Endodermal cell (in vitro differentiated cells): Measurements from ENCODE around the gene USP49. TPM values are rescaled to one million over a fixed set of nuclear protein-coding genes. Genes with fewer than 3 reads are reported as not detected.
A peak's percentile ranks its signal among the peaks of the same experiment; 100 is the strongest.
"Not testable (repeated sequence)": the region's sequence is repeated elsewhere in the genome, so short reads cannot be mapped to it uniquely, and the experiment has no call there.

Experiments used
- DNase-seq: peaks from one replicate; pipeline ENCODE4 v3.0.0-alpha.2; 2017
- H3K27ac ChIP-seq: 2 replicates; pipeline ENCODE4 v1.5.1; 2013; ENCODE audit warnings: mild to moderate bottlenecking, low read depth, low read length, moderate library complexity
- H3K27me3 ChIP-seq: 2 replicates; pipeline ENCODE4 v1.6.1; 2013; ENCODE audit warnings: mild to moderate bottlenecking, low read length, moderate library complexity; ENCODE audit not compliant: insufficient read depth, control insufficient read depth, poor library complexity, severe bottlenecking
- H3K36me3 ChIP-seq: 2 replicates; pipeline ENCODE4 v1.7.0; 2013; ENCODE audit warnings: mild to moderate bottlenecking, low read length, moderate library complexity; ENCODE audit not compliant: control insufficient read depth, insufficient read depth
- H3K4me1 ChIP-seq: one replicate; pipeline ENCODE4 v1.7.0; 2013; ENCODE audit warnings: low read length; ENCODE audit not compliant: control insufficient read depth, insufficient read depth
- H3K4me3 ChIP-seq: 2 replicates; pipeline ENCODE4 v1.5.1; 2013; ENCODE audit warnings: mild to moderate bottlenecking, low read length, moderate library complexity
- H3K9ac ChIP-seq: 2 replicates; pipeline ENCODE4 v1.6.1; 2013; ENCODE audit warnings: mild to moderate bottlenecking, low read length, moderate library complexity; ENCODE audit not compliant: poor library complexity, severe bottlenecking; ENCODE audit errors: extremely low read depth
- H3K9me3 ChIP-seq: 2 replicates; pipeline ENCODE4 v1.6.1; 2013; ENCODE audit warnings: mild to moderate bottlenecking, low read length, moderate library complexity; ENCODE audit not compliant: control insufficient read depth
- H3K27ac Mint-ChIP-seq: 2 replicates; pipeline ENCODE4 v1.8.0; 2020; ENCODE audit warnings: mixed read lengths
- H3K27me3 Mint-ChIP-seq: 2 replicates; pipeline ENCODE4 v1.8.0; 2021; ENCODE audit warnings: mild to moderate bottlenecking, mixed read lengths; ENCODE audit not compliant: insufficient read depth
- H3K36me3 Mint-ChIP-seq: 2 replicates; pipeline ENCODE4 v1.8.0; 2020; ENCODE audit warnings: low read depth, mixed read lengths
- H3K4me1 Mint-ChIP-seq: 2 replicates; pipeline ENCODE4 v1.8.0; 2020; ENCODE audit warnings: mixed read lengths
- H3K4me3 Mint-ChIP-seq: 2 replicates; pipeline ENCODE4 v1.8.0; 2020; ENCODE audit warnings: mild to moderate bottlenecking, moderate library complexity, mixed read lengths
- H3K9me3 Mint-ChIP-seq: 2 replicates; pipeline ENCODE4 v1.8.0; 2020; ENCODE audit warnings: mild to moderate bottlenecking, mixed read lengths
- CTCF ChIP-seq: fragments of 200-600 bp; sonication (generic); conservative IDR thresholded peaks from 2 replicates; pipeline ENCODE4 v1.5.0; 2021; ENCODE audit warnings: antibody characterized with exemption, mild to moderate bottlenecking
- WGBS, 2 experiments: methylation state at CpG; one replicate each; pipeline versions ENCODE4 v1.1.5 to v1.1.7; 2013; ENCODE audit warnings: missing lambda C conversion rate in 2 of 2, mixed read lengths in 1 of 2; ENCODE audit not compliant: insufficient coverage in 1 of 2, insufficient read length in 1 of 2; 5-methylcytosine and 5-hydroxymethylcytosine counted together
- total RNA-seq, 2 donors: library from RNA; stranded (reverse); fragmentation: NEBNext Ultra II Directional in 1 of 2; extraction: Animal tissue kit (Norgen Biotek cat#: 25700) in 1 of 2; gene quantifications; 2 replicates in 1 of 2; 3 replicates in 1 of 2; pipeline ENCODE4 v1.2.1, GENCODE V29; 2021

USP49 gene
- total RNA-seq, 2 donors from 2014 or later: 14.0 to 18.9 TPM

- peaks cover 14% of the 10 kb centered on the region for H3K36me3 ChIP-seq
- H3K27me3 ChIP-seq: no peaks in the 10 kb centered on the region
- no peak overlapping the region for H3K4me3 ChIP-seq
- H3K27ac Mint-ChIP-seq: peak overlapping the region; percentile 41
- H3K36me3 Mint-ChIP-seq: peaks cover 18% of the 10 kb centered on the region
- H3K9ac ChIP-seq: no peak overlapping the region
- peak overlapping the region; percentile 24 for H3K27ac ChIP-seq
- H3K4me1 Mint-ChIP-seq: no peaks in the 10 kb centered on the region
- H3K9me3 ChIP-seq: no peaks in the 10 kb centered on the region
- H3K4me1 ChIP-seq: peaks cover 3% of the 10 kb centered on the region
- DNase-seq: no peak
- no peaks in the 10 kb centered on the region for H3K27me3 Mint-ChIP-seq
- H3K9me3 Mint-ChIP-seq: no peaks in the 10 kb centered on the region
- 85 to 92% methylated on average over 4 to 10 of the region's 10 CpGs for WGBS, 2 experiments
- no peak for TF ChIP-seq CTCF
- H3K4me3 Mint-ChIP-seq: no peak overlapping the region
Measured at GRCh38 chr6:41768545-41769308, 126.4 kb downstream of the USP49 start.

- Histone ChIP-seq H3K4me3 (no peak overlapping the region), H3K27ac (peak overlapping the region; percentile 24), H3K27me3 (no peaks in the 10 kb centered on the region), H3K9ac (no peak overlapping the region), H3K9me3 (no peaks in the 10 kb centered on the region), H3K4me1 (peaks cover 3% of the 10 kb centered on the region), H3K36me3 (peaks cover 7% of the 10 kb centered on the region)
- DNase-seq: peak; percentile 44
- WGBS, 2 experiments: 90 to 95% methylated on average over 6 to 12 of the region's 12 CpGs
- Mint-ChIP-seq H3K4me1 (no peaks in the 10 kb centered on the region), H3K27ac (no peak overlapping the region), H3K9me3 (no peaks in the 10 kb centered on the region), H3K4me3 (no peak overlapping the region), H3K36me3 (peaks cover 14% of the 10 kb centered on the region), H3K27me3 (no peaks in the 10 kb centered on the region)
- no peak for TF ChIP-seq CTCF
Measured at GRCh38 chr6:41767112-41767833, 127.9 kb downstream of the USP49 start.

- H3K27me3 ChIP-seq, H3K36me3 Mint-ChIP-seq, H3K9ac ChIP-seq, H3K4me3 ChIP-seq, H3K27me3 Mint-ChIP-seq, H3K4me3 Mint-ChIP-seq, H3K27ac Mint-ChIP-seq, H3K9me3 Mint-ChIP-seq, H3K36me3 ChIP-seq, DNase-seq, H3K9me3 ChIP-seq, H3K4me1 ChIP-seq, H3K27ac ChIP-seq, H3K4me1 Mint-ChIP-seq: not testable (repeated sequence)
- WGBS, 2 experiments: 90 to 91% methylated on average over 2 to 4 of the region's 4 CpGs
Measured at GRCh38 chr6:41766043-41766664, 129.0 kb downstream of the USP49 start.
